Measurements from ENCODE around the gene RIOX2.

RIOX2 gene

GRCh38 chr3:97931218-97931617 lies 41.0 kb downstream of the RIOX2 start:
- Histone ChIP-seq H3K27ac (replicated peaks) (no peak overlapping the region), H3K4me3 (replicated peaks; ENCODE audit: insufficient read depth, low read length) (no peak overlapping the region), H3K27me3 (ENCODE audit: insufficient read depth, poor library complexity, severe bottlenecking) (no peaks in the 10 kb centered on the region)
- DNase-seq (ENCODE audit: low read depth in 1 of 2, low spot score in 1 of 2): no peak
- TF ChIP-seq REST (IDR thresholded peaks at IDR 0.05; ENCODE audit: insufficient replicate concordance, low read depth): no peak
- TF ChIP-seq CTCF (IDR thresholded peaks at IDR 0.05; ENCODE audit: insufficient read depth, low read length): no peak
- TF ChIP-seq SPI1 (IDR thresholded peaks at IDR 0.05; ENCODE audit: borderline replicate concordance, low read depth): no peak

GRCh38 chr3:97930018-97930417 lies 42.2 kb downstream of the RIOX2 start:
- no peak for TF ChIP-seq GABPA (IDR thresholded peaks at IDR 0.05; ENCODE audit: low read depth)
- no peak overlapping the region for H3K27ac ChIP-seq (replicated peaks)
- no peaks in the 10 kb centered on the region for H3K27me3 ChIP-seq (ENCODE audit: insufficient read depth, poor library complexity, severe bottlenecking)
- no peak for DNase-seq (ENCODE audit: low read depth in 1 of 2, low spot score in 1 of 2)
- no peak overlapping the region for H3K4me3 ChIP-seq (replicated peaks; ENCODE audit: insufficient read depth, low read length)

DNA sequence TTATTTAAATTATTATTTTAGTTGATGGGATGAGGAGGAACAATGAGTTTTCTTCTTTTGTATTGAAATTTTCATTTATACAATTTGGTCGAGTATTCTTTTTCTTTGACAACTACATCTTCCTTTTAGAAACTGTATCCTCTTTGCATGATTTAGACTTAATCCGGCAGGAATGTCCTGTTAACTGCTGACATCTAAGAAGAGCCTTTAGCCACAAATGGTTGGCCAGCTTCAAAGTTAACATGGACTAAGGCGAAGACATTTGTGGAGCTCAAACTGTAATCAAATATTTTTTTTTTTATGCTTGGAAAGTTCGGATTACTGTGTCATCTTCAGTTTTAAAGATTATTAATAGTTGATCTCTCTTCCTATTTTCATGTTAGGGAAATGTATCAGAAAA lies 43.2 kb downstream of the RIOX2 start:
- TF ChIP-seq GABPA (IDR thresholded peaks at IDR 0.05; ENCODE audit: low read depth) (no peak), SPI1 (IDR thresholded peaks at IDR 0.05; ENCODE audit: borderline replicate concordance, low read depth) (no peak), CTCF (IDR thresholded peaks at IDR 0.05; ENCODE audit: insufficient read depth, low read length) (no peak), POLR2AphosphoS5 (IDR thresholded peaks at IDR 0.05; ENCODE audit: low read depth) (no peak), REST (IDR thresholded peaks at IDR 0.05; ENCODE audit: insufficient replicate concordance, low read depth) (no peak)
- Histone ChIP-seq H3K27ac (replicated peaks) (no peak overlapping the region), H3K4me3 (replicated peaks; ENCODE audit: insufficient read depth, low read length) (no peak overlapping the region), H3K27me3 (ENCODE audit: insufficient read depth, poor library complexity, severe bottlenecking) (no peaks in the 10 kb centered on the region)
- DNase-seq (ENCODE audit: low read depth in 1 of 2, low spot score in 1 of 2): no peak

DNA sequence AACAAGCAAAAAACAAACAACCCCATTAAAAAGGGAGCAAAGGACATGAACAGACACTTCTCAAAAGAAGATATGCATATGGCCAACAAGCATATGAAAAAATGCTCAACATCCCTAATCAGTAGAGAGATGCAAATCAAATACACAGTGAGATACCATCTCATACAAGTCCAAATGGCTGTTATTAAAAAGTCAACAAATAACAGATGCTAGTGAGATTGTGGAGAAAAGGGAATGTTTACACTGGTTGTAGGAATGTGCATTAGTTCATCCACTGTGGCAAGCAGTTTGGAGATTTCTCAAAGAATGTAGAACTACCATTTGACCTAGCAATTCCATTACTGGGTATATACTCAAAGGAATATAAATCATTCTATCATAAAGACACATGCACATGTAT lies 44.5 kb downstream of the RIOX2 start:
- no peak overlapping the region for H3K27ac ChIP-seq (replicated peaks)
- TF ChIP-seq GABPA (IDR thresholded peaks at IDR 0.05; ENCODE audit: low read depth): no peak
- no peak for TF ChIP-seq REST (IDR thresholded peaks at IDR 0.05; ENCODE audit: insufficient replicate concordance, low read depth)
- no peak for TF ChIP-seq POLR2AphosphoS5 (IDR thresholded peaks at IDR 0.05; ENCODE audit: low read depth)
- TF ChIP-seq SPI1 (IDR thresholded peaks at IDR 0.05; ENCODE audit: borderline replicate concordance, low read depth): no peak
- TF ChIP-seq CTCF (IDR thresholded peaks at IDR 0.05; ENCODE audit: insufficient read depth, low read length): no peak
- no peak overlapping the region for H3K4me3 ChIP-seq (replicated peaks; ENCODE audit: insufficient read depth, low read length)
- DNase-seq (ENCODE audit: low read depth in 1 of 2, low spot score in 1 of 2): no peak
- H3K27me3 ChIP-seq (ENCODE audit: insufficient read depth, poor library complexity, severe bottlenecking): no peaks in the 10 kb centered on the region
